ENCODE measurements around the gene FJX1. TPM values are rescaled to one million over a fixed set of nuclear protein-coding genes. Genes with fewer than 3 reads are reported as not detected.

FJX1 gene
- total RNA-seq = 1 to 10 TPM; 1.1 to 1.2 TPM

GRCh38 chr11:35617687-35618496 is at the start of gene FJX1:
FJX1 (plus strand) TSS chr11:35618460; CDS start chr11:35618637, 177 bp downstream.
- POLR2A ChIA-PET = no interaction called here
- CTCF ChIA-PET = interaction anchor here (1.1 to 1.2 kb wide), 3 partner anchors 205 to 649 kb away, joined by 3 read pairs; no protein-coding TSS in a partner anchor

DNA sequence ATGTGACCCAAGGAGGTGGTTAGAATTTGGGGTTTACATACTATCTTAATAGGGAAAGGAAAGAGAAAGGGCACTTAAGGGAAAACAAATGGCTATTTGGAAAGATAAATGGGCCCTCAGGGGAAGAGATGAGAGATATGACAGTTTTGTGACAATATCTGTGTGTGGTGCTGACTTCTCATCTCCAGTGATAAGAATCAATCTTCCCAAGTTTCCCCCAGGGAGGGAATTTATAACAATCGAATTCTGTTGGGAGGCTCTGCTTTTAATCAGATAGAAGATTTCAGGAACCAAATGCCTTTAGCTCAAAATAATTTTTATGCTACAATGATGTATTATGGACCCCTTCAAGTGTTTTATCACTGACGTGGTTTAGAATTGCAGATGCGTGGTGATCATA is 46.6 kb upstream of the FJX1 start:
- POLR2A ChIA-PET = no interaction called here
- CTCF ChIA-PET = no interaction called here

GRCh38 chr11:35579557-35580396 is 38.5 kb upstream of the FJX1 start:
- ChIA-PET POLR2A (no interaction called here), CTCF (no interaction called here)

DNA sequence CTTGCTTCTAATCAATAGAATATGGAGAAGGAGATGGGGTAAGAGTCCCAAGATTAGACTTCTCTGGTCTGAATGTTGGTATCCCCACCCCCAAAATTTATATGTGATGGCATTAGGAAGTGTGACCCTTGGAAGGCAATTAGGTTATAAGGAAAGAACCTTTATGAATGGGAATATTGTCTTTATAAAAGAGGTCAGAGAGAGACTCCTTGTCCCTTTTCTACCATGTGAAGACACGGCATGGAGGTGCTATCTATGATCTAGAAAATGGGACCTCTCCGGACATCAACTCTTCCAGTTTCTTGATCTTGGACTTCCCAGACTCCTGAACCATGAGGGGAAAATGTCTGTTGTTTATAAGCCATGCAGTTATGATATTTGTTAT is 37.9 kb upstream of the FJX1 start:
- ChIA-PET CTCF (no interaction called here), POLR2A (no interaction called here)

DNA sequence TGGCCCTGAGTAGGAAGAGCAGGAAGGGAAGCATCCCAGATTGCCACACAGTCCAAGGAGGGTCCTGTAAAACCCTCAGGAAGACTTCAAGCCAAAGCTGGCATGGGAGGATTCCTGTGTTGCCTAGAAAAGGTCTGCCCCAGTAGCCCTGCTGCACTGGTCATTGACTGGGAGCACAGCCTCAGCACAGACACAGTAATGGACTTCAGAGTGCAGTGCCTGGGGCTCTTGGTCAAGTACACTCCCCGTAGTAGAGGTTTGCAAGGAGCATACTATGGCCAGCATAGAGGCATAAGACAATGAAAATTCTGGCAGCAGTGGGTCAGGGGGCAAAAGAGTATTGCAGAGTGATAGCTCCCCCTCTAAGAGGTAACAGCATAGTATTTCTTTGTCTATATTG is 36.2 kb upstream of the FJX1 start:
- ChIA-PET CTCF (no interaction called here), POLR2A (no interaction called here)

DNA sequence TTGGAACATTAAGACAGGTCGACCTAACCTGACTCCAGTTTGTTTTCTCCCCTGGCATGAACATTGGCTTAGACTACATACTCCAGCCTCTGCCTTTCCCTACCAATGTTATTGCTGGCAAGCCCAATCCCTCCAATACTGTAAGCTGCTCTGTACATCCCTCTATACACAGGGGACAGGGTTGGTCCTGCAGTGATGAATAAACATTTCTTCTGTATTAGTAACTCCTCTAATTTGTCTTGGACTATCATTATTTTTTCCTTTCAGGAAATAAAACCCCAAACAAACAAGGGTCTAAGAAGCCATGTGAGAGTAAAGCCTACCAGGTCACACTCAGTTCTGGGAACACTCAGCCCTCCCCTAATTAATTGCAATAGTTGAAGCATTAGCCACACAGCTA is 35.1 kb upstream of the FJX1 start:
- CTCF ChIA-PET = no interaction called here
- POLR2A ChIA-PET = no interaction called here

DNA sequence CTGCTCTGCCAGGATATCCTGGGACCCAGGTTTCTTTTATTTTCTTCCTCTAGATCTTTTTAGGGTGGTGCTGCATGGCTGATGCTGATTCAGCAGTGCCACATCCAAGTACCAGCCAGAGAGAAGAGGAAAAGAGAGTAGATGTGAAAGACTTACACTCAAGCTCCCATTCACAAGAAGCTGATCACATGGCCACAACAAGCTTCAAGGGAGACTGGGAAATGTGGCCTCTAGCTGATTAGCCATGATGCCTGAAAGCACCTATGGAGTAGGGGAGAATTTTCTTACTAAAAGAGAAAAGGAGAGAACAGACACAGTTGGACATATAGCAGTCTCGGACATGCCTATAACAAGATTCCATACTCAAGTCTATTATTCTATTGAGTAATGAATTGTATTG is 34.4 kb upstream of the FJX1 start:
- CTCF ChIA-PET = no interaction called here
- POLR2A ChIA-PET = no interaction called here

GRCh38 chr11:35584321-35584720 is 33.9 kb upstream of the FJX1 start:
- POLR2A ChIA-PET = no interaction called here

DNA sequence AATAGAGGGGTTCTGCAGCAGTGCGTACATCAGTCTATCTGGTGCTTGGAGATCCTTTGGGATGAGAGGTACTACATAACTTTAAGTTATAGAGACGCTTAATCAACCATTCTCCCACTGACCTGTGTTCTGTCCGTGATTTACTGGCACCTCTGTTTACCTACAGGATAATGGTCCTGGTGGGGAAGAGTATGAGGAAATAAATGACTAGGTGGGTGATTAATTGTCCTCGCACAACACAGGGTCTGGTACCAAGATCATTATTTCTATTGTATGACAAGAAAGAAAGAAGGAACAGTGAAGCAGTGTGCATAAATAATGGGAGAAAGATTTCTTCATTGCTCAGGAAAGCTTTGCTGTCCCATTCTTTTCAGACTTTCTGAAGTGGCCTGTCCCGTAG is 32.8 kb upstream of the FJX1 start:
- ChIA-PET POLR2A (no interaction called here), CTCF (no interaction called here)

More at GRCh38 chr11:35584321-35584720, 33.9 kb upstream of the FJX1 start:
- CTCF ChIA-PET = no interaction called here

GRCh38 chr11:35586222-35586621 is 32.0 kb upstream of the FJX1 start:
- POLR2A ChIA-PET = no interaction called here
- CTCF ChIA-PET = no interaction called here

GRCh38 chr11:35587972-35588371 is 30.3 kb upstream of the FJX1 start:
- ChIA-PET CTCF (no interaction called here), POLR2A (no interaction called here)

- CTCF ChIA-PET = no interaction called here
- POLR2A ChIA-PET = no interaction called here
Measured at GRCh38 chr11:35588627-35589026, 29.6 kb upstream of the FJX1 start.

GRCh38 chr11:35589281-35589680 is 29.0 kb upstream of the FJX1 start:
- CTCF ChIA-PET = no interaction called here
- POLR2A ChIA-PET = no interaction called here

GRCh38 chr11:35590412-35590811 is 27.8 kb upstream of the FJX1 start:
- ChIA-PET POLR2A (no interaction called here), CTCF (no interaction called here)

DNA sequence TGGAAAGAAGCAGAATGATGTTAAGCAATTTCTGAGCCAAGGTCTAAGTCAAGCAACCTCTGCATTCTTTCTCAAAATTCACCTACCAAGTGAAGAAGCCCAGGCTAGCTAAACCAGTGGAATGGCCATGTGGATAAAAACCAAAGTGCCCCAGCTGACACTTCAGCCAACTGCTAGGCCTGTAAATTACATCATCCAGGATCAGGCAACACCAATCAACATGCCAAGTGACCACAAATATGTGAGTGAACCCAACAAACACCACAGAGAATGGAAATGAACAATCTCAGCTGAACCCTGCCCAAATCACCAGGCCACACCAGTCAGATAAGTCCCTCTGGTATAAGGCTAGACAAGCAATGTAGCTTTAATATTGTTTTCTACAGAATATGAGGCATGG is 25.1 kb upstream of the FJX1 start:
- POLR2A ChIA-PET = no interaction called here

DNA sequence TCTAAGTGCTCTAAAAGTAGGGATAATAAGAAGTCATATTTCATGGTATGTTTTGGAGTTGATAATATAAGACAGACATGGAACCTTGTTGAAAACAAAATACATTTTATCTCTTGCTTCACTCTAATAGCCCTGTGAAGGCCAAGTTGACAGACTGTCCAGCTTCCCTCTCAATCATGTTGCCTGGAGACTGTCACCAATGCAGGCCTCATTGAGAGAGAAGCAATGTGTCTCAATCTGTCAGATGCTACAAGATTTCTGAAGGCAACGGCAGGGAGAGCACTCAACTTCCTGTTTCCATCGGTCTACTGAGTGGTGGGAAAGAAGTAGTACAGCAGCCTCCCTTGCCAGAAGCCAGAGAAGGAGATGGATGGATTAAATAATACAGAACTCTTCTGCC is 23.6 kb upstream of the FJX1 start:
- CTCF ChIA-PET = no interaction called here
- POLR2A ChIA-PET = no interaction called here

More for the DNA sequence above, 25.1 kb upstream of the FJX1 start:
- CTCF ChIA-PET = no interaction called here

GRCh38 chr11:35598254-35599125 is 19.8 kb upstream of the FJX1 start:
- ChIA-PET CTCF (no interaction called here), POLR2A (no interaction called here)

DNA sequence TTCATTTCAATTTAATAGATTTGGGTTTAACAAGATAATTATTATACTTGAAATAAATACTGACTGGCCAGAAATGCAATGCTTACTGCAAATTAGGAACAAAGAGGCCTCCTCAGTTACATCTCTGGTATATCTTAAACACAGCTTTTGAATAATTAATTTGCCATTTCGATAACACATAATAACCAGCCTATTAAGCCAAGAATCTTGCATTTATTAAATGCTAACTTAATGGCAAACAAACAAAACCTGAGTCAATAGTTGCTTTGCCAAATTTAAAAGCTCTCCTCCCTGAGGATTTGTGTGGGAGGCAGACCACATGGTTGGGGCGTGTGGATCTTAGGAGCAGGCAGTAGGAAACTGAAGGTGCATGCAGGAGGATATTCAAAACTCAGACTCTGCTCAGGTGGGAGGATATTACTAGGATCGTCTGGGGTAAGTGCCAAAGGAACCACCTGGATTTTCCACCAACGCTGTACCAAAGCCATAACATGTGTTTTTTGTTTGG is 17.9 kb upstream of the FJX1 start:
- POLR2A ChIA-PET = no interaction called here
- CTCF ChIA-PET = no interaction called here

GRCh38 chr11:35602160-35602793 is 16.0 kb upstream of the FJX1 start:
- ChIA-PET POLR2A (no interaction called here), CTCF (no interaction called here)

DNA sequence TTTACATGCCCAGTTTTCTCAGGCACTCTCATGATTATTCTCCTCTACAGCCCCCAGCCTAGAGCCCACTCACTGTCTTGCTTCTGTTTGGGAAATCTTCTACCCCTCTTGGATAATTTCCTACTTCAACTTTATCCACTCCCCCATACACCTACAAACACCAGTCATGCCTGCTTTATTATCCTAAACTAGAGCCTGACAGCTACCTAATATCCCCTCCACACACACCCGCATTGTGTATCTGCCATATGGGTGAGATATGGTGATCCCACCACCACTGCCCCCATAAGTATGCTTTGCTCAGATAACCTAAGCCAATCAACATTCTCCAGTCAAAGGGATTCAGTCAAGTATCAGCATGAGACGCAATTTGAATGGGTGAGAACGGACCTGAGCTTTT is 15.3 kb upstream of the FJX1 start:
- POLR2A ChIA-PET = no interaction called here
- CTCF ChIA-PET = no interaction called here
